Skeletal muscle cell (primary cell): Measurements from ENCODE around the gene SOX3.

Experiments
- DNase-seq: peaks from one replicate; pipeline ENCODE4 v3.0.0-alpha.2; 2010; ENCODE audit warnings: low read depth
- H3K4me3 ChIP-seq: 2 replicates; pipeline ENCODE4 v1.5.1; 2011; ENCODE audit warnings: low read depth, mild to moderate bottlenecking, control low read depth, low read length, moderate library complexity

The SOX3 gene

DNA sequence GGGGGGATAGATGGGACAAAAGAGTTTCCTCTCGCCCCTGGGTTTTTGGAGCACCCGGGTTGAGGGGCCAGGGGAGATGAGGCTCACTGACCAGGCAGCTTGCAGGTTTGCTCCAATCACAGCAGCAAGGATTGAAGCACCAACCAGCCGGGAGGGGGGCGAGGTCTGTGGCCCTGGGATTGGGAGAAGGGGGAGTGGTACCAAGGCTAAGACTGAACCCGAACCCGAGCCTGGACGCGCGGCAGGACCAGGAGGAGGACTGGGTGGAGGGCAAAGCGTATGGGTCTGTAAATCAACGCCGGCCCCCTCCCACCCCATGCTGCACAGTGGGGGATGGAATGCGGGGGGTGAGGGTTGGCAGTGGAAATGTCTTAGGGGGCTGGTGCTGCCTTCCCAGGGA is 3.5 kb downstream of the SOX3 start:
- DNase-seq: no peak
- H3K4me3 ChIP-seq: no peak overlapping the region

DNA sequence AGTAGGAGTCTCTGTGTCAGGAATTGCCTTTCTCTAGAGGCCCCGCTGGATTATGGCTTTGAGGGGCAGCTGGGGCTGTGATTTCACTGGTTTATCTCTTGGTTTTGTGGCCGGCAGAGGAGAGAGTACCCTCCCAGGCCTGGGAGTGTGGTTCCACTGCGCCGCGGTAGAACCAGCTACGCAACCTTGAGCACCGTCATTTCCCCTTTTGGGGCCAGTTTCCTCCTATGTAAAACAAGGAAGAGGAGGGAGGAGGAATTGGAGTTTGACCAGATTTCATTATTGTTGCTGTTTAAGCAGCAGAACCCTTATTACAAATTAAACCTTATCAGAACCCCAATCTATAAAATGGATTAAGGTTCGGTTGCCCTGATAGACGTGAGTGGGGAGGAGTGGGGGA is 4.4 kb downstream of the SOX3 start:
- no peak overlapping the region for H3K4me3 ChIP-seq
- DNase-seq: no peak

DNA sequence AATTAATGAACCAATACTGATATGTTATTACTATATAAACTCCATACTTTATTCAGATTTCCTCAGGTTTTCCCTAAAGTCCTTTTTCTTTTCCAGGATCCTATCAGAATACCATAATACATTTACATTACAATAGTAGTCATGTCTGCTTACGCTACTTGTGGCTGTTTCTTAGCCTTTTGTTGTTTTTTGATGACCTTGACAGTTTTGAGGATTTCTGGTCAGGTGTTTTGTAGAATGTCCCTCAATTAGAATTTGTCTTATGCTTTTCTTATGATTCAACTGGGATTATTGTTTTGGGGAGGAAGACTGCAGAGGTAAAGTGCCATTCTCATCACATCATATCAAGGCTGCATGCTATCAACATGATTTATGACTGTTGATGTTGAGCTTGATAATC is 9.1 kb downstream of the SOX3 start:
- H3K4me3 ChIP-seq: no peak overlapping the region
- DNase-seq: no peak

DNA sequence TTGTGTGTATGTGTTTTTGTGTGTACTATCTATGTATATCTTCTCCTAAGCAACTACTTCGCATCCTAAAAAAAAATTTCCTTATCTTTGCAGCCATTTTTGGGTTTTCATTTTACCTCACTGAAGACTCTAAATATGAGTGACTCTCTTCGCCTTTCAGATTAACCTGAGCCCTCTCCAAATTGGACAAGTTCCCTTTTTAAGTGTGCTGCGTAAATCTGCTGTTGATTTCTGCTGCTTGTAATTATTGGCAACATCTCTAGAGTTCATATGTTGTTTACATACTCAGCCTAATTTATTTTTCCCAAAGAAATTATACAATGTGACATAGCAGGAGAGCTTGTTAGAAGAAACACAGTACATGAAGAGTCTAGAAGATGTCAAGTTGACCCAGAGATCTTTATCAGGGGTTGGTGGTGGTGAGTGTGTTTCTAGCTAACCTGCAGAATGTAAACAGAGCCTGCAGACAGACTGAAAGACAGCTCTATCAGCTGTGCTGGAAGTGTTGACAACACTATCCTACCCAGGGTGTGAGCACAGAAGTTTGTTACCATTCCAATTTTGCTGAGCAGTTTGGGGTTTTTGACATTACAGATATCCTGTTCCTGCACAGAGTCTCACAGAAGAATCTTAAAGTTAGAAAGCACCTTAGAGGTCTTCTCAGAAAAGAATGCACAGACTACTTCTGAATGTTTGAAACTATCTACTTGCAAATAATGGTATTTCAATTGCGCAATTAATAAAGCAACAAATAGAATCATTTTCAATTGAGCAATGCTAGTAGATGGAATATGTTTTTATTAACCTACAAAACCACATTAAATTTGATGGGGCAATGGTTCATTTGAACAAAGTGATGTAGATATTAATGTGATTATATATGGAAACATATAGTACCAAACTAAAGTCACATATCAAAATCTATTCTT is 12.5 kb downstream of the SOX3 start:
- no peak for DNase-seq
- no peak overlapping the region for H3K4me3 ChIP-seq

DNA sequence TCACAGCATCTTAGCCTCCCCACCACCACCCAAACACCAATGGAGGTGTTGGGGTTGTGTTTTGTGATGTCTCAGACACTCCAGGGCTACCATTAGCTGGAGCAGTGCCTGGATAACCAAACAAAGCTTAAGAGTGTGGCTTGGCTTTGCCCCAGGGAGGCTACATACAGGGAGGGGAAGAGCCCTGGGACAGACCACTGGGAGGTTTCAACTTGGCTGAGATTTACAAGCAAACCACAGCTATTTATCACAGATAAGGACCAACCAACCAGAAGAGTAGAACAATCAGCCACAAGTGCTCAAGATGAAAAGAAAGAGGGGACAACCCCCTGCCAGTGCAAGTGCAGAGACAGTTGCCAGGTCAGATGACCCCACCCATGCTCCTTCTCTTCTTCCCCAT is 24.1 kb downstream of the SOX3 start:
- no peak overlapping the region for H3K4me3 ChIP-seq
- no peak for DNase-seq

DNA sequence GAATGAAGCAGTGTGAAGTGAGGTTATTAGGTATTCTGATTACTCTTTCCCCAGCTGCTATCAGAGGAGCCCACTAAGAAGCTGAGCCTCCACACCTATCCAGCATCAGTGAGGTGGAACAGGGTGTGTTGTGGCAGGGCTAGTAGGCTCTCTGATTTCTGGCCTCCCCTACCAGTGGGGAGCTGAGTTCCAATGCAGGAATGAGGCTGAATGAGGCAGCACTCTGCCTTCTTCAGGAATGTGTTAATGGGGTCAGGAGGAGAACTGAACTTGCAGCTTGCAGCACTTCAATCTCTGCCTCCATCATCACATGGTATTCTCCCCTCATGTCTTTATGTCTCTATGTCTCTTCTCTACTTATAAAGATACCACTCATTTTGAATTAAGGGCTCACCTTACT is 26.9 kb downstream of the SOX3 start:
- H3K4me3 ChIP-seq: no peak overlapping the region
- DNase-seq: no peak

DNA sequence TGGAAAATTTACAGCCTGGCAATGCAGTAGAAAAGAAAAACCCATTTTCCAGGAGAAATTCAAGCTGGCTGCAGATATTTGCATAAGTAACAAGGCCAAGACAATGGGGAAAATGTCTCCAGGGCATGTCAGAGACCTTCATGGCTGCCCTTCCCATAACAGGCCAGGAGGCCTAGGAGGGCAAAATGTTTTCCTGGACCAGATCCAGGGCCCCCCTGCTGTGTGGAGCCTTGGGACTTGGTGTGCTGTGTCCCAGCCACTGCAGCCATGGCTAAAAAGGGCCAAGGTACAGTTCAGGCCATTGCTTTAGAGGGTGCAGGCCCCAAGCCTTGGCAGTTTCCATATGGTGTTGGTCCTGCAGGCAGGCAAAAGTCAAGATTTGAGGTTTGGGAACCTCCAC is 29.8 kb downstream of the SOX3 start:
- DNase-seq: no peak
- H3K4me3 ChIP-seq: no peak overlapping the region

DNA sequence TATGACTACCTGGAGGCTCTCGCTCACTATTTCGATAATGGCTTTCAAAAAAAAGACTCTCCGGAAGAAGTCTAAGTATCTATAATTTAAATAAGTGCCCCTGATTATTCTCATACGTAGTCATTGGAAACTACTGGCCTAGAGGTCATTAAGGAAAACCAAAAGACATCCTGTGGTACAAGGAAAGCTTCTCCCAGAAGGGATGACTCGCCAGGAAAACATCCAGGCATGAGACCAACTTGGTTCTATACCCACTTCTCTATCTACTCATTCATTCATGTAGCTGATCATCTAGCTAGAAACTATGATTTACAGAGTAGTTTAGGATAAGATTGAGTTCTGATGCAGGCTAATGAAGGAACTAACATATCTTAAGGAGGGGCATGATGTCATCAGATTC is 37.7 kb downstream of the SOX3 start:
- no peak for DNase-seq
- H3K4me3 ChIP-seq: no peak overlapping the region
